ENCODE measurements around the gene PNPLA3. TPM values are rescaled to one million over a fixed set of nuclear protein-coding genes. Genes with fewer than 3 reads are reported as not detected.

PNPLA3 gene
- total and polyA plus RNA-seq, 11 donors: 0.11 to 1.9 (median 0.18) TPM; not detected in 5

- no peak overlapping the region for H3K4me3 ChIP-seq
- no peak for ATAC-seq
- 80 to 83% (median 82%) methylated on average over 15 to 16 of the region's 16 CpGs for WGBS, 4 donors
- TF ChIP-seq POLR2A (IDR thresholded peaks at IDR 0.05) (no peak), CTCF (IDR thresholded peaks at IDR 0.05) (no peak)
- H3K36me3 ChIP-seq: no peaks in the 10 kb centered on the region
- peaks cover 0 to 13% (median 7%) of the 10 kb centered on the region in 12 donors for H3K4me1 ChIP-seq
- intact Hi-C loops (cut with DNase I): no loop called here
- H3K27ac ChIP-seq: no peak overlapping the region
- peak in 1 of 5 donors; percentile 60 for DNase-seq
- no peaks in the 10 kb centered on the region for H3K9me3 ChIP-seq
- peaks cover 0 to 31% (median 9%) of the 10 kb centered on the region in 9 donors for H3K27me3 ChIP-seq
Observed at GRCh38 chr22:43919106-43919973, 4.3 kb upstream of the PNPLA3 start.

GRCh38 chr22:43921370-43921769, 2.2 kb upstream of the PNPLA3 start:
- no peak for TF ChIP-seq CTCF (IDR thresholded peaks at IDR 0.05)
- no peak for TF ChIP-seq POLR2A (IDR thresholded peaks at IDR 0.05)
- peaks cover 0 to 33% (median 8%) of the 10 kb centered on the region in 9 donors for H3K27me3 ChIP-seq
- no peaks in the 10 kb centered on the region for H3K9me3 ChIP-seq
- intact Hi-C loops (cut with DNase I): no loop called here
- H3K4me1 ChIP-seq: peaks cover 0 to 14% (median 8%) of the 10 kb centered on the region in 12 donors
- no peak overlapping the region for H3K27ac ChIP-seq
- ATAC-seq (no peak), DNase-seq (no peak)
- no peaks in the 10 kb centered on the region for H3K36me3 ChIP-seq
- WGBS, 4 donors: 34 to 54% (median 38%) methylated on average over 3 to 4 of the region's 4 CpGs
- H3K4me3 ChIP-seq: no peak overlapping the region

- ATAC-seq: no peak
- Histone ChIP-seq H3K36me3 (no peaks in the 10 kb centered on the region), H3K4me3 (no peak overlapping the region), H3K27ac (no peak overlapping the region), H3K27me3 (peaks cover 0 to 33% (median 8%) of the 10 kb centered on the region in 9 donors), H3K9me3 (no peaks in the 10 kb centered on the region), H3K4me1 (peaks cover 0 to 14% (median 8%) of the 10 kb centered on the region in 12 donors)
- TF ChIP-seq CTCF (IDR thresholded peaks at IDR 0.05): no peak
- no peak for TF ChIP-seq POLR2A (IDR thresholded peaks at IDR 0.05)
- 17 to 95% (median 80%) methylated on average over 1 to 3 of the region's 3 CpGs for WGBS, 4 donors
- no peak for DNase-seq
- intact Hi-C loops (cut with DNase I): no loop called here
Observed at GRCh38 chr22:43922123-43922522, 1.5 kb upstream of the PNPLA3 start.

- peaks cover 0 to 14% (median 8%) of the 10 kb centered on the region in 12 donors for H3K4me1 ChIP-seq
- H3K9me3 ChIP-seq: no peaks in the 10 kb centered on the region
- WGBS, 4 donors: 2 to 6% (median 4%) methylated on average over 10 to 13 of the region's 13 CpGs
- no peaks in the 10 kb centered on the region for H3K36me3 ChIP-seq
- DNase-seq: no peak
- H3K27ac ChIP-seq: no peak overlapping the region
- TF ChIP-seq CTCF (IDR thresholded peaks at IDR 0.05) (no peak), POLR2A (IDR thresholded peaks at IDR 0.05) (no peak)
- ATAC-seq: no peak
- H3K4me3 ChIP-seq: peak overlapping the region in 11 of 12 donors; percentile 34 to 70 (median 63)
- H3K27me3 ChIP-seq: peaks cover 0 to 35% (median 8%) of the 10 kb centered on the region in 9 donors
- intact Hi-C loops (cut with DNase I): no loop called here
Observed at GRCh38 chr22:43923191-43923590, 414 bp upstream of the PNPLA3 start.

Measured in heart left ventricle (tissue), 16 donors.